Coronary artery (tissue), 2 donors: Measurements from ENCODE around the gene SULT2B1.

Source experiments
- DNase-seq: peaks from one replicate; pipeline ENCODE4 v3.0.0-alpha.2; 2017; ENCODE audit warnings: low spot score
- H3K27ac ChIP-seq, 2 donors: fragments of 200-600 bp; sonication (generic); one replicate each; pipeline ENCODE4 v1.5.1; 2016 to 2019
- H3K4me3 ChIP-seq: fragments of 200-600 bp; sonication (generic); 2 replicates; pipeline ENCODE4 v1.5.1; 2016; ENCODE audit warnings: mild to moderate bottlenecking, moderate library complexity
- TF ChIP-seq, protein P1 (sequence below): fragments of 200-600 bp; sonication (generic); IDR thresholded peaks from one replicate; pipeline ENCODE4 v1.5.1; 2019; ENCODE audit warnings: antibody characterized with exemption

The SULT2B1 gene

DNA sequence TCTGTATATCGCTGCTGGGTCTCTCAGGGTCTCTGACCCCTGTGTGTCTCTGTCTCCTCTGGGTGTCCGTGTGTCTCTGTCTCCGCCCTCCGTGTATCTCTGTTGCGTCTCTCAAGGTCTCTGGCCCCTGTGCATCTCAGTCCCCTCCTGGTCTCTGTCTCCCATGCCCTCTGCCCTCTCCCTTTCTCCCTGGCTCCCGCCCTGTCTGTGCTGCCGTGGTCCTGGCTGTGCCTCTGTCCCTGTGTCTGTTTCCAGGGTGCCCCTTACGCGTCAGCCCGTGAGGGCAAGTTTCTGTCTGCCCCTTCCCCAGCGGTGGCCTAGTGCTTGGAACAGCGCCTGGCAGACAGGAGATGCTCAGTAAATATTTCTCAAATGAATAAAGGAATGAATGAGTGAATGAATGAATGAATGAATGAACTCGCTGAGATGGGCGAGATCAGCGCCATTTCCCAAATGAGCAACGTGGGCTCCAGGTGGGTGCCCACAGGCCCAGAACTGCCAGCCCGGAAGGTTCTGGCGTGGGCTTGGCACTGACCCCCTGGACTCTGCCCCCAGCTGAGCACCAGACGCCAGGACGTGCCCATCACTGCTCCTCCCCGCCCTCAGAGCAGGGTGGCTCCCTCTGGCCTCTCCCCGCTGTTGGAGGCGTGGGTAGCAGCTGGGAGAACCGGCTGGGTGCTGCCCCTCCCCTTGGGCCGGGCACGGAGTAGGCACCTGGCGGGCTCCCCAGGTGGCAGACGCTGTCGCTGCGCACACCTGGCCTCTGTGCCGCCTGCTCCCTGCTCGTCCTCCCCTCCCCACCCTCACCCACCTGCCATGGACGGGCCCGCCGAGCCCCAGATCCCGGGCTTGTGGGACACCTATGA, at the start of gene SULT2B1:
Gene SULT2B1 (plus strand): TSS at position 736 of the 866 bp plus-strand sequence. CDS start 81 bp downstream, at position 817.
- Histone ChIP-seq H3K27ac (no peak within 1 kb of the TSS), H3K4me3 (no peak within 1 kb of the TSS)
- TF ChIP-seq, protein P1, sequence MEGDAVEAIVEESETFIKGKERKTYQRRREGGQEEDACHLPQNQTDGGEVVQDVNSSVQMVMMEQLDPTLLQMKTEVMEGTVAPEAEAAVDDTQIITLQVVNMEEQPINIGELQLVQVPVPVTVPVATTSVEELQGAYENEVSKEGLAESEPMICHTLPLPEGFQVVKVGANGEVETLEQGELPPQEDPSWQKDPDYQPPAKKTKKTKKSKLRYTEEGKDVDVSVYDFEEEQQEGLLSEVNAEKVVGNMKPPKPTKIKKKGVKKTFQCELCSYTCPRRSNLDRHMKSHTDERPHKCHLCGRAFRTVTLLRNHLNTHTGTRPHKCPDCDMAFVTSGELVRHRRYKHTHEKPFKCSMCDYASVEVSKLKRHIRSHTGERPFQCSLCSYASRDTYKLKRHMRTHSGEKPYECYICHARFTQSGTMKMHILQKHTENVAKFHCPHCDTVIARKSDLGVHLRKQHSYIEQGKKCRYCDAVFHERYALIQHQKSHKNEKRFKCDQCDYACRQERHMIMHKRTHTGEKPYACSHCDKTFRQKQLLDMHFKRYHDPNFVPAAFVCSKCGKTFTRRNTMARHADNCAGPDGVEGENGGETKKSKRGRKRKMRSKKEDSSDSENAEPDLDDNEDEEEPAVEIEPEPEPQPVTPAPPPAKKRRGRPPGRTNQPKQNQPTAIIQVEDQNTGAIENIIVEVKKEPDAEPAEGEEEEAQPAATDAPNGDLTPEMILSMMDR, result no peak
- DNase-seq, result no peak

DNA sequence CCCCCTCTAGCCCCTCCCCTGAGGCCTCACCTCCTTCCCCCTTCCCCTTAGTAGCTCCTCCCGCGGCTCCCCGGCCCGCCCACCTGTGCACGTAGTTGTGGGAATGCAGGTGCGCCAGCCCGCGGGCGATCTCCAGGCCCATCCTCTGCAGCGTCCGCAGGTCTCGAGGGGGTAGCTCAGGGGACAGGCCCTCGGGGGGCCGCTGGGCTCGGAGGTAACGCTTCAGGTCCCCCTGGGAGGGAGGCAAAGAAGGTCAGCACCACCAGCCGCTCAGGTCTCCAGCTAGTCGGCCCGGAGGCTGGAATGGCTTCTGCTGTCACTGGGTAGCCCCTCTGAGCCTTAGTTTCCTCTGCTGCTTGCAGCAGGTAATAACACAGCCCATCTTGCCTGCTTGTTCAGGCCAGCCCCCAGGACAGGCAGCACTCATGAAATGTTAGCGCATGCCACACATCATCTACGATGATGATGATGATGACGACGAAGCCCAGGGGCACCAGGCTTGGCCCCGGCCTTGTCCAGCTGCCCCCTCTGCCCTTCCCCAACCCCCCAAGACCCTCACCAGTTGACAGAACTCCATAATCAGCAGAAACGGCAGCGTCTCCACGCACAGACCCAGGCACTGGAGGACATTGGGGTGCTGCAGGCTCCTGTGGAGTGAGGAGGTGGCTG, 49.5 kb upstream of the SULT2B1 start:
- peak; percentile 67 for DNase-seq
- H3K4me3 ChIP-seq, result no peak overlapping the region
- TF ChIP-seq, protein P1, result no peak

DNA sequence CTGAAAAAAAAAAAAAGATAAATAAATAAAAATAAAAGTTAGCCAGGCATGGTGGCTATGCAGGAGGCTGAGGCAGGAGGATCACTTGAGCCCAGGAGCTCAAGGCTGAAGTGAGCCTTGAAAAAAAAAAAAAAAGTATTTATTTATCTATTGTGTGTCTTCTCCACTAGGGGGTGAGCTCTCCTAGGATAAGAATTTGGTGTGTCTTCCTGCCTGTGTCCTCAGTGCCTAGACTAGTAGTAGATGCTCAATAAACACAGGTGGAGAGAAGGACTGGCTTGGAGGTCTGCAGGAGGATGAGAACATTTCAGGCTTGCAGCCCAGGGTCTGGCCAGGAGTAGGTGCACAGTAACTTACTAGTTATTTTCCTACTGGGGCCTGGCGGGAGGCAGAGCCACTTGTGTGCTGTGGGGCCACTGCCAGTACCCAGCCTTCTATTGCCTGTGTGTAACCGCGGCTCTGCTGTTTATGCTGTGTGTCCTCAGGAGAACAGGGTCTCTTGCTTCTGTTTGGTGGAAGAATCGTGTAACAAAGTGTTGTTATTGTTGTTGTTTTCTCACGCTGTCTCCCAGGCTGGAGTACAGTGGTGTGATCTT, 45.7 kb upstream of the SULT2B1 start:
- TF ChIP-seq, protein P1, result no peak
- no peak for DNase-seq

More for the DNA sequence above, 49.5 kb upstream of the SULT2B1 start:
- no peak overlapping the region for H3K27ac ChIP-seq

DNA sequence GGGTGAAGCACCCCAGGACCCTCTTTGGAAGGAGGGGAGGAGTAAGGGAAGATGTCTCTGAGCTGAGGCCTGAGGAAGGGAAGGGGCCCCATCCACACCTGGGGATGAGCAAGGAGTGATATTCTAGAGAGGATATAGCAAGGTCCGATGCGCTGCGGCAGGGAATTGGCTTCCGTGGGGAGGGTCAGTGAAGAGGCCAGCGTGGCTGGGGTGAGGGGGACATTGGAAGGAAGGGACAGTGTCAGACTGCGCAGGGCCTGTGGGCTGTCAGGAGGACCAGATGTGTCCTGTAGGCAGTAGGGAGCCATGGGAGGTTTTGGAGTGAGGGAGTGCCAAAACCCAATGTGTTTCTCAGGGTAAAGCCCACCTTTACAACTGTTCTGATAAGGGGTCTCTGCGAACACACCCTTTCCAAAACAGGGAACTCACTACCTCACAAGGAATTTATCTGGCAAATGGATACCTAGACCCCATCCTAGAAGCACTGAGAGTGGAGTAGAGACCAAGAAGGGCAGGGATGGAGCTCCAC, 44.0 kb upstream of the SULT2B1 start:
- TF ChIP-seq, protein P1, result no peak
- Histone ChIP-seq H3K4me3 (no peak overlapping the region), H3K27ac (no peak overlapping the region)
- no peak for DNase-seq

More for the DNA sequence above, 45.7 kb upstream of the SULT2B1 start:
- H3K4me3 ChIP-seq, result no peak overlapping the region
- H3K27ac ChIP-seq, result no peak overlapping the region

DNA sequence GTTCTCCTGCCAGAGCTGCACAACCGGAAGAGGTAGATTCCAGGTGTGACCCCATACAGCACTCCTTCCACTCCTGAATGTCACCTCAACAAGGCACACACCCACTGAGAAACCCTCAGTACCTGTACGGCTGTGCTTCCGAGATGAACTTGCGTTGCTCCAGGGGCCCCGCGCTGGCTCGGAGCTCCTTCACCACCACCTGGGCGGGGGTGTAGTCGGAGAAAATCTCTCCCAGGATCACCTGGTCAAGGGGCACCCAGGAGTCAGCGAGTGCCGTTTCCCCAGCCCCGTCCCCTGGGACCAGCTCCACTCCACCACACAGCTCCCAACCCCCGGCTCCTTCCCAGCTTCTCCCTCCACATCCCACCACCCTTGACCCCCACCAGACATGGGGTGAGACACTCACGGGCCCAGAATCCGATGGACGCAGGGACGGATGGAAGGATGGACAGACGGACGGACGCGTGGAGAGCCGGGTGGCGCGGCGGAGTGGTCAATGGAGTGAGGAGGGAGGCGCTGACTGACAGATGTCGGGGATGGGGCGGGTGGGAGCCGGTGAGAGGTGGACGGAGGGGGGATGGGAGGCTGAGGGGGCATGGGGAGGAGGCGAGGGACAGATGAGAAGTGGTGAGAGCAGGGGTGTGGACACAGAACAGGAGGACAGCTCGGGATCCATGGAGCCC, 43.1 kb upstream of the SULT2B1 start:
- no peak for DNase-seq
- H3K4me3 ChIP-seq, result no peak overlapping the region
- no peak overlapping the region for H3K27ac ChIP-seq
- TF ChIP-seq, protein P1, result no peak

DNA sequence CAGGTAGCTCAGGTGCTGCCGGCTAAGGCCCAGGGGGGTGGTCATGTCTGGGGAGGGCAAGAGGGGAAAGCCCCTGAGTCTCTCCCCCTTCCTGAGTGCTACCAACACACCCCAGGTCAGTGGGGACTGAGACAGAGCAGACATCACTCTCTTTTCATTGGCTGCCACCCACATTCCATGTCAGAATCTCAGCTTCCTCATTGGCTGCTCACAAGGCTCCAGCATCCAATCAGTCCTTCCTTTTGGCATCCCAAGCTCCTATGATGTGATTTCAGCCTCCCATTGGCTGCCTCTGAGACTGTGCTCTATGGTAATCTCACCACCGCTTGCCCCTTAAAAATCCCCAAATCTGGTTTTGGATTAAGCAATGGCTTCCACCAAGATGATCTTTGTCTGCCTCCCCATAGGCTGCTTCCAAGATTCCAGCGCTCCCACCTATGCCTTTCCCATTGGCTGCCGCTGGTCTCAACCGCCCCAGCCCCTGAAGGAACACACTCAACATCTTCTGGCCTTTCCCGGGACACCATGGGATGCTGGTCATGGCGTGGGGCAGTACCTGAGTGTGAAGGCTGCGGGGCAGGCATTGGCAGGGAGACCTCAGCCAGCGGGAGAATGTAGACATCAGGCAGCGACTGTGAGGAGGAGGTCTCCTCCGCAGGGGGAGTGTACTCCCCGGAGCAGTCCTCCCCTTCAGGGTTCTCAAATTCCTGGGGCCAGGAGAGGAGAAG, 42.3 kb upstream of the SULT2B1 start:
- DNase-seq, result no peak

More for the DNA sequence above, 42.3 kb upstream of the SULT2B1 start:
- H3K27ac ChIP-seq, result no peak overlapping the region
- TF ChIP-seq, protein P1, result no peak
- H3K4me3 ChIP-seq, result no peak overlapping the region
